Measurements from ENCODE around the gene CRYAA.

CRYAA gene

DNA sequence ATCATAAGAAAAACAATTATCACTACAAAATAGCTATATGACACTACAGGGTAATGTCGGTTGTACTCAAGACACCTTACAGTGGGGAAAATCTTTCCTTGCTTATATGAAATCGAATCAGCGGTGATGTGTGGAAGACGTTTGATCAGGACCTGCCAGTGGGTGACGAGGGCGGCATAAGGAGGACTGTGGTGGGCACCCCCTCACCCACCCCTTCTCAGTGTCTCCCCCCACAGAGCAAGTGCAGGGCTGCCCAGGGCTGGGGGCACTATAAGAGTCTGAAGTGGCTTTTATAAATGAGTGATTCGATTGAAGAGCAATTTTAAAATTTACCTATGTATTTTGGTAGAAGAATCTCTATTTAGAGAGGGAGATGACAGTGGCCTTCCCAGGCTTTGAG lies 35.8 kb downstream of the CRYAA start:
- no peak for DNase-seq

DNA sequence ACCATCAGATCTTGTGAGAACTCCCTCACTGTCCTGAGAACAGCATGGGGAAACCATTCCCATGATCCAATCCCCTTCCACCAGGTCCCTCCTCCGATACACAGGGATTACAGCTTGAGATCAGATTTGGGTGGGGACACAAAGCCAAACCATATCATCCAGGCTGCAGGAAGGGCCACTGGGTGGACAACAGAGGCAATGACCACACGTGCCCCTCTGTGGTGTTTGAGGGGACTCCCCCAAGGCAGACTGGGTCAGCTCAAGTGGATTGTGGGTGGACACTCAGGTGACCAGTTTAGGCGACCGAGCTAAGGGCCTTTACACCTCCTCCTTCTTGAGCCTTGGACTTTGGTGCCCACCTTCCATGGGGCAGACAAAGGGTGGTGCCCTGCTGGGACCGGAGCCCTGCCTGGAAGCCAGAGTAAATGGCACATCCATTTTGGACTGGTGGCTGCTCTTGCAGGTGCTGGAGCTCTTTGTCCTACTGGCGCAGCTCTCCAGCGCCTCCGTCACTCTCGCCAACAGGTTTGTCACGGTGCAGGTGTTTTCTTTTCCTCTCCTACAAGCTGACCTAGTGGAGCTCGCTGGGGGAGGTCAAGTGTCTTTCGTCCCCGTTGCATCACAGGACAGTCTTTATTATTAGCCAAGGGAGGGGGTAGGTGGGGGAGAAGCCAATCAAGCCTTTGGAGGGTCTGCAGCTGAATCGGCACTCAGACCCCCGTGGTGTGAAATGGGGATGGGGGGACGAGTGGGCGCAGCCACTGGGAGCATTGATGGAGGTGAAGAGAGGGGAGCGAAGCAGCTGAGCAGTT lies 37.6 kb downstream of the CRYAA start:
- DNase-seq = no peak

DNA sequence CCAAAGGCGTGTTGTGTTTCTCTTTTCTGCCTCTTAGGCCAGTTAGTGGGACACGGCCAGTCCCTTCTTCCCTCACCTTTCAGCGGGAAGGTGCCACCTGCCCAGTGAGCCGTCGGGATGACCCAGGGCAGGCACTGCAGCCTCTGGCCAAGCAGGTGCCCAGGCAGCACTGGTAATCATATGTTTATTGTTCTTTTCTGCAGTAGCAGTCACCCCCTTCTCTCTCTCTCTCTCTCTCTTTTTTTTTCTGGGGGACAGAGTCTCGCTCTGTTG lies 38.2 kb downstream of the CRYAA start:
- no peak for DNase-seq

DNA sequence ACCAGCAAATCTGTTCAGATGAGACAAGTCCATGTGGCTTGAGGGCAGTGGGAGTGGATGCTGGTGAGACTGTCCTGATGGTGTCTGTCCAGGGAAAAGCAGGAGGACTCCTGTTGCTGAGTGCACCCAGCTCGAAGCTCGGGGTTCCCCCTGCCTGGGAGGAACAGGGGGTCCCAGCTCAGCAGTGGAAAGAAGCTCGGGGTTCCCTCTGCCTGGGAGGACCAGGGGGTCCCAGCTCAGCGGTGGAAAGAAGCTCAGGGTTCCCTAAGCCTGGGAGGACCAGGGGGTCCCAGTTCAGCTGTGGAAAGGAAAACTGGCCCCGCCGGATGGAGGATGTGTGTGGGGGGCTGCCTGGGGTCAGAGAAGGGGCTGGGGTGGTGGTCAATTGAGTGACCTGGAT lies 39.1 kb downstream of the CRYAA start:
- DNase-seq = no peak

GRCh38 chr21:43208561-43209332 lies 39.9 kb downstream of the CRYAA start:
- no peak for DNase-seq

- no peak for DNase-seq
Observed at GRCh38 chr21:43209575-43210453, 41.0 kb downstream of the CRYAA start.

- DNase-seq = no peak
Observed at GRCh38 chr21:43210454-43211071, 41.8 kb downstream of the CRYAA start.

GRCh38 chr21:43211072-43211759 lies 42.4 kb downstream of the CRYAA start:
- DNase-seq = no peak

DNA sequence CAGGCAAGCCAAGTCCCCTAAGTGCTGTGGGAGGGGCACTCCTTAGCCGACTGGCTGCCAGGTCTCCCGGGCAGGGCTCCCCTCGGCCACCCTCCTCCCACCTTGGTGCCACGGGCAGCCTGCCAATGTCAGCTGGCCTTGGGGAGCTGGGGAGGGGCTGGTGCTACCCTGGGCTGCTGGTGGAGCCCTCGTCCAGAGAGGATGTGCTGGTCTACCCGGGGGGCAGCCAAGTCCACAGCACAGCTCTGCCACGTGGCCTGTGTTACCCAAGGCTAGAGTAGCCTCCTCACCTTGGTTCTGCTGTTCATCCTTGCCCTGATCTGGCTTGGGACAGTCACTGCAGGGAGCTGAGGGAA lies 42.9 kb downstream of the CRYAA start:
- DNase-seq = no peak
